Head of caudate nucleus (tissue), 42 donors: ENCODE data around the gene VGF.
A peak's percentile ranks its signal among the peaks of the same experiment; 100 is the strongest.
"Not testable (repeated sequence)": the region's sequence is repeated elsewhere in the genome, so short reads cannot be mapped to it uniquely, and the experiment has no call there.

Experiments
- DNase-seq, 42 donors: peaks; one replicate each; pipeline versions ENCODE4 v3.0.0 to v3.0.0-alpha.2; 2020 to 2021; ENCODE audit warnings: mixed read lengths in 7 of 42
- intact Hi-C: fragments of 100-400 bp; cut with DNase I; formaldehyde crosslinking; loops from one replicate; pipeline ENCODE4 v1.15.0; 2022

Gene VGF

GRCh38 chr7:101155303-101155702, 10.1 kb downstream of the VGF start:
- intact Hi-C loops = no loop called here
- DNase-seq = peak in 1 of 42 donors; percentile 5

GRCh38 chr7:101154693-101155102, 10.7 kb downstream of the VGF start:
- peak in 2 of 42 donors; percentile 10 to 32 for DNase-seq
- intact Hi-C loops = no loop called here

DNA sequence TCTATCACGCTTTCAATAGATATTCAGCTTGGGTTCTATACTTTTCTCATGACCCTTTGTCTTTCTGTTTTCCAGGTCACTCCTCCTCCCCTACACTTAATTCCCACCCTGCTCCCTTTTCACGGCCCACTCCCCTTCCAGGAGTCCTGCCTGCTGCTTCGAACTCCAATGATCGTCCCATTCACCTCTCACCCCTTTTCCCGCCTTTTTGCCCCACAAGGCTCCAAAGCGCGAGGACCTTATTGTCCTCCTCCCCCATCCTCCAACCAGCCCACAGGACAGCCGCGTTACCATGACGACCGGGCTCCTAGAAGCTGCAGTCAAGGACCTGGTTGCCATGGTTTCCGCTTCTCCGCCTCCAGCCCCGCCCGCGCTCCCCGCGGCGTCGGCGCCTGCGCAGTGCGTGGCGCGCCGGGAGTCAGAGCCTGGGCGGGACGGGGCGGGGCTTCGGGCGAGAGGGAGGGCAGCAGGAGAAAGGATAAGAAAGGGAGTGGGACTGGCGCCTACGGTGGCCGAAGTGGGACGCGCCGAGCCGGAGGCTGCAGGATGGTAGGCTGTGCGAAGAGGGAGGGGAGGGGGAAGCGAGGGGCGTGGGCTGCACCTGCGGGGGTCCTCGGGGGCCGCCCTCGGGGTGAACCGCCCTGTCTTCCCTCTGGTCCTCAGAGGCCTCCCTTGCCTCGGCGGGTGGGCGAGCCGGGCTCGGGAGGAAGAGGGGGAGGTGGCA, 11.2 kb downstream of the VGF start, which contains the start of gene AP1S1:
AP1S1 (plus strand) TSS at position 508 of the 724 bp plus-strand sequence; CDS start at position 547, 39 bp downstream.
- intact Hi-C loops = no loop called here
- peak; percentile 87 to 99 (median 94) for DNase-seq

DNA sequence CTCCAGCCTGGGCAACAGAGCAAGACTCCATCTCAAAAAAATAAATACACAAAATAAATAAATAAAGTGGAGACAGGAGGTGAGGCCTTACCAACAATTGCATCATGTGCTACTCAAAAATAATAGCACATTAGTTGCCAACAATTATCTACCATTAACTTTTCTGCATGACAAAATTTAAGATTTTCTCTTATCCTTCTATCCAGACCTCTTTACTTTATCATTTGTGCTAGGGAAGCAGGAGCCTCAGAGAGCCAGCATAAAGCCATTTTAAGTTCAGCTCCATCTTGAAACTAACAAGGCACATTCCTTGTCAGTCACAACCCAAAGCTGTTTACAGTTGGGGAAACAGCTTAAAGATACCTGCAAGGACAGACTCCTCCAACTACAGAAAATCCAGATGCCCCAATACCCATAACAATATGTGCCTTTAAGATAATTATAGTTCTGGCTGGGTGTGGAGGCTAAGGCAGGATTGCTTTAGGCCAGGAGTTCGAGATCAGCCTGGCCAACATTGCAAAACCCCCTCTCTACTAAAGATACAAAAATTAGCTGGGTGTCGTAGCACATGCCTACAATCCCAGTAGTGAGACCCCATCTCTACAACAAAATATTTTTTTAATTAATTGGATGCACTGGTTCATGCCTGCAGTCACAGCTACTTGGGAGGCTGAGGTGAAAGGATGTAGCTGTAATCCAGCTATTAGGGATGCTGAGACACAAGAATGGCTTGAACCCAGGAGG, 13.3 kb downstream of the VGF start:
- no peak for DNase-seq
- intact Hi-C loops = no loop called here

- intact Hi-C loops = loop anchor here (5.0 kb wide), 2 partner anchors 54 to 146 kb away; partner anchors contain the start of gene TRIM56
- no peak for DNase-seq
These were observed 24.5 kb downstream of the VGF start for GRCh38 chr7:101140746-101141382.

GRCh38 chr7:101140339-101140699, 25.1 kb downstream of the VGF start:
- DNase-seq = no peak
- intact Hi-C loops = loop anchor here (5.0 kb wide), 2 partner anchors 53 to 147 kb away; partner anchors contain the start of gene TRIM56

GRCh38 chr7:101138213-101138870, 27.0 kb downstream of the VGF start:
- intact Hi-C loops = loop anchor here (10.0 kb wide), 1 partner anchor 244 kb away; the partner anchor contains the start of gene ACHE
- peak; percentile 46 to 91 (median 77) for DNase-seq

DNA sequence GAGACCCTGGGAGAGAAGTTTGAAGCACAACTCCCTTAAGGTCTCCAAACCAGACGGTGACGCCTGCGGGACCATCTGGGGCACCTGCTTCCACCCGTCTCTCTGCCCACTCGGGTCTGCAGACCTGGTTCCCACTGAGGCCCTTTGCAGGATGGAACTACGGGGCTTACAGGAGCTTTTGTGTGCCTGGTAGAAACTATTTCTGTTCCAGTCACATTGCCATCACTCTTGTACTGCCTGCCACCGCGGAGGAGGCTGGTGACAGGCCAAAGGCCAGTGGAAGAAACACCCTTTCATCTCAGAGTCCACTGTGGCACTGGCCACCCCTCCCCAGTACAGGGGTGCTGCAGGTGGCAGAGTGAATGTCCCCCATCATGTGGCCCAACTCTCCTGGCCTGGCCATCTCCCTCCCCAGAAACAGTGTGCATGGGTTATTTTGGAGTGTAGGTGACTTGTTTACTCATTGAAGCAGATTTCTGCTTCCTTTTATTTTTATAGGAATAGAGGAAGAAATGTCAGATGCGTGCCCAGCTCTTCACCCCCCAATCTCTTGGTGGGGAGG, 27.6 kb downstream of the VGF start:
- no peak for DNase-seq
- intact Hi-C loops = loop anchor here (10.0 kb wide), 1 partner anchor 243 kb away; the partner anchor contains the start of gene ACHE

- intact Hi-C loops = loop anchor here (10.0 kb wide), 1 partner anchor 240 kb away; the partner anchor contains the start of gene ACHE
- peak in 17 of 42 donors; percentile 26 to 72 (median 49) for DNase-seq
These were observed 30.9 kb downstream of the VGF start for GRCh38 chr7:101134399-101134980.

DNA sequence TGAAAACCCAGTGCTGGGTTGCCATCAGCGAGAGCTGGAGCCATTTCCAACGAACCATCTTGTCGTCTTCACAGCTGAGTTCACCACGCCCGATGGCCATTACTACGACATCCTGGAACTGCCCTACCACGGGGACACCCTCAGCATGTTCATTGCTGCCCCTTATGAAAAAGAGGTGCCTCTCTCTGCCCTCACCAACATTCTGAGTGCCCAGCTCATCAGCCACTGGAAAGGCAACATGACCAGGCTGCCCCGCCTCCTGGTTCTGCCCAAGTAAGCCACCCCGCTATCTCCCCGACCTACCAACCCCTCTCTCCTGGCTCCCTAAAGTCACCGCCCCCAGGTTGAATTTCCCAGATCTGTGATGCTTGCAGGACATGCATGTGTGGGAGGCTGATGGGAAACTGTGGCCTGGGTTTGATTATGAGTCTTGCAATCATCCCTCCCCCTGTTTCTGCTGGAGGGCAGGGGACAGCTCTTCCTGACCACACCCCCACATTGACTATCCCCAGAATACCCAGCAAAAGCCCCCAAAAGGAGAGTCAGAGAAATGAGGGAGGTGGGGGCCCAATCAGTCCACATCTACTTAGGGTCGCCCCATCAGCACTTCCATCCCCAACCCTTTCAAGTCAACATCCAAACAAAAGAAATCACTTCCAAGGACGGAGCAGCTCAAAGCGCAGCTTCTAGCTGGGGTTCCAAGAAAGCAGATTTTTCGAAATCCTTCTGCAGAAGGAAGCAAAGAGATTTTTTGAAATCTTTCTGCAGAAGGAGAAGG, 31.6 kb downstream of the VGF start:
- intact Hi-C loops = loop anchor here (10.0 kb wide), 1 partner anchor 239 kb away; the partner anchor contains the start of gene ACHE
- DNase-seq = peak in 1 of 42 donors; percentile 30

DNA sequence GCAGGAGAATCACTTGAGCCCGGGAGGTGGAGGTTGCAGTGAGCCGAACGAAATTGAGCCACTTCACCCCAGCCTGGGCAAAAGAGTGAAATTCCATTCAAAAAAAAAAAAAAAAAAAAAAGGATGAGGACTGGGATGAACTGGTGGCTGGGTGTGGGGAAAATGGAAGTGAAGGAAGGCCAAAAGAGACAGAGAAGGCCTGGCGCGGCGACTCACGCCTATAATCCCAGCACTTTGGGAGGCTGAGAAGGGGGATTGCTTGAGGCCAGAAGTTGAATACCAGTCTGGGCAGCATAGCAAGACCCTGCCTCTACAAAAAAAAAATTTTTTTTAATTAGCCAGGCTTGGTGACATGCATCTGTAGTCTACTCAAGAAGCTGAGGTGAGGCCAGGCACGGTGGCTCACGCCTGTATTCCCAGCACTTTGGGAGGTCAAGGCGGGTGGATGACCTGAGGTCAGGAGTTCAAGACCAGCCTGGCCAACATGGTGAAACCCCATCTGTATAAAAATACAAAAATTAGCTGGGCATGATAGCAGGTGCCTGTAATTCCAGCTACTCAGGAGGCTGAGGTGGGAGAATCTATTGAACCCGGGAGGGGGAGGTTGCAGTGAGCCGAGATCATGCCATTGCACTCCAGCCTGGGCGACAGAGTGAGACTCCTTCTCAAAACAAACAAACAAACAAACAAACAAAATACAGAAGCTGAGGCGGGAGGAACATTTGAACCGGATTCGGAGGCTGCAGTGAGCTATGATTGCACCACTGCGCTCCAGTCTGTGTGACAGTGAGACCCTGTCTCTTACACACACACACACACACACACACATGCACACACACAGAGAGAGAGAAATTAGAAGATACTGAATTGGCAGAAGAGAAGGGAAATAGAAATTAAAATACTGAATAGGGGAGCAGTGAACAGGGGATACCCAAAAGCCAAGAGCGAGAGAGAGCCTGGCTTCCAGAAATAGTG, 32.5 kb downstream of the VGF start:
- not testable (repeated sequence) for DNase-seq
- intact Hi-C loops = loop anchor here (10.0 kb wide), 1 partner anchor 238 kb away; the partner anchor contains the start of gene ACHE

- intact Hi-C loops = loop anchor here (10.0 kb wide), 1 partner anchor 235 kb away; the partner anchor contains the start of gene ACHE
- no peak for DNase-seq
These were observed 35.7 kb downstream of the VGF start for GRCh38 chr7:101129603-101130117.

DNA sequence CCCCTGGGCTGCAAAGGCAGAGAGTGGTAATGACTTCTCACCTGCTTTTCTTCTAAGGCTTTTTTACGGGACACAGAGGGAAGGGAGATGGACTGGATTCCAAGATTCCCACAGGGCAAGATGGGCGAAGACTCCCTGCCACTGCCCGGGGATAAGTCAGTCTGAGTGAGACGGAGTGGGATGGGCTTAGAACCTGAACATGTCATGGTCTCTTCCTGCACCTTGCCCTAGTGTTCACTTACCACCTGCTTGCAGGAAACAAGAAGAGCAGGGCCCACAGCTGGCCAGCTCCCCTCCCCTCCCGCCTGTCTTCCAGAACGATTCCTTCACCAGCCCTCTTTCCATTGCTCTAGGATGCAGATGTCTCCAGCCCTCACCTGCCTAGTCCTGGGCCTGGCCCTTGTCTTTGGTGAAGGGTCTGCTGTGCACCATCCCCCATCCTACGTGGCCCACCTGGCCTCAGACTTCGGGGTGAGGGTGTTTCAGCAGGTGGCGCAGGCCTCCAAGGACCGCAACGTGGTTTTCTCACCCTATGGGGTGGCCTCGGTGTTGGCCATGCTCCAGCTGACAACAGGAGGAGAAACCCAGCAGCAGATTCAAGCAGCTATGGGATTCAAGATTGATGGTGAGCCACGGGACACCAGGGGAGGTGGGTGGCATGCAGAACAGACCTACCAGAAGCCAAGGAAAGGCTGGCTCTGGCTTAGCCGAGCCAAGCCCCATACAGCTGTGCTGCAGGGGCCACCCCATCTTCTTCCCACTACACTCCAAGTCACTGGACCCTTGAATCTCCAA, 37.1 kb downstream of the VGF start:
- intact Hi-C loops = no loop called here

GRCh38 chr7:101127460-101128039, 37.8 kb downstream of the VGF start:
- intact Hi-C loops = no loop called here
- no peak for DNase-seq

More for the DNA sequence above, 37.1 kb downstream of the VGF start:
- DNase-seq = no peak
